Activated T-cell treated with anti-CD3 and anti-CD28 coated beads for 24 hours (primary cell): Measurements from ENCODE around the gene PRPF31.

Experiments used
- DNase-seq: peaks from one replicate; pipeline ENCODE4 v3.0.0-alpha.2; 2020; ENCODE audit warnings: low read depth

PRPF31 gene

DNA sequence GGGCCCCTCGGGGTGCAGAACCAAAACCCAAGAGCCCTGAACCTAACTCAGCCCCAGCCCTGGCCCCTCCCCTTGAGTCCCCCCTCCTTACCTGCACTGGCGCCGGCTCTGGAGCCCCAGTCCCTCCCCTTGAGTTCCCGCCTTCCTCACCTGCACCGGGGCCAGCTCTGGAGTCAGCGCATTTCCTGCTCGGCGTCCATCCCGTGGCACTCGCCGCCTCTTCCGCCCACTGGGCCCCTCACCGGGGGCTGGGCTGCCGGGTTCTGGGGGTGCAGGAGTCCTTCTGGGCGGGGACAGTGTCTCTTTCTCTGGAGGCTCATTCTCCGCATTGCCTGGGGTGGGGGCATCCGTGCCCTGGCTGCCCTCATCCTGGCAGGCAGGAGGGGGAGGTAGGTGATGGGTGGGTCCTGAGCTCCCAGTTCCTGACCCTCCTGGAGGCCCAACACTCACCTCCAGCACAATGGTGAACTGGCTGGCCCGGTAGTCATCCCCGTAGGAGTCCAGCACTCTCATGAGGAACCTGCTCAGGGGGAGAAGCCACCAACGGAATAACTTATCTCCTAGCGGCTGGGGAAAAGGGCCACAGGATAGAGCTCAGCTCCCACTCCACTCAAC, 7.6 kb upstream of the PRPF31 start:
- DNase-seq = no peak

- DNase-seq = no peak
These were observed 7.1 kb upstream of the PRPF31 start for GRCh38 chr19:54108496-54108895.

- no peak for DNase-seq
These were observed 5.9 kb upstream of the PRPF31 start for GRCh38 chr19:54109651-54110050.

- DNase-seq = no peak
These were observed 1.0 kb upstream of the PRPF31 start for GRCh38 chr19:54114340-54115108.

- no peak for DNase-seq
These were observed 5.7 kb downstream of the PRPF31 start for GRCh38 chr19:54121259-54121658.

GRCh38 chr19:54123682-54124081, 8.1 kb downstream of the PRPF31 start:
- DNase-seq = no peak

GRCh38 chr19:54124393-54124792, 8.8 kb downstream of the PRPF31 start:
- no peak for DNase-seq

GRCh38 chr19:54125713-54126112, 10.2 kb downstream of the PRPF31 start:
- DNase-seq = no peak

GRCh38 chr19:54127688-54128440, 12.3 kb downstream of the PRPF31 start:
- DNase-seq = no peak

DNA sequence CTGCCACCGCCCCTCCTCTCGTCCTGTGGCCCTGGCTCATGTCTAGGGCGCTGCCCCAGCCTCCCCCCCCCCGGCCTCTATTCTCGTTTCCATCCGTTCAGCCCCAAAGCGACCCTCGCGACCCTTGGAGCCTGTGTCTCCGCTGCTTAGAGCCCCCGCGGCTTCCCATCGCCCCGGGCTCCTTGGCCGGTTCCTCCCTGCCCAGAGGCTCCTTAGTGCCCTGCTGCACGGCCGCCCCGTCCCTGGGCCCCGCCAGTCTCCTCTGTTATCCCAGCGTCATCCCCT, 12.8 kb downstream of the PRPF31 start:
- DNase-seq = no peak

- DNase-seq = no peak
These were observed 13.5 kb downstream of the PRPF31 start for GRCh38 chr19:54128796-54129616.

DNA sequence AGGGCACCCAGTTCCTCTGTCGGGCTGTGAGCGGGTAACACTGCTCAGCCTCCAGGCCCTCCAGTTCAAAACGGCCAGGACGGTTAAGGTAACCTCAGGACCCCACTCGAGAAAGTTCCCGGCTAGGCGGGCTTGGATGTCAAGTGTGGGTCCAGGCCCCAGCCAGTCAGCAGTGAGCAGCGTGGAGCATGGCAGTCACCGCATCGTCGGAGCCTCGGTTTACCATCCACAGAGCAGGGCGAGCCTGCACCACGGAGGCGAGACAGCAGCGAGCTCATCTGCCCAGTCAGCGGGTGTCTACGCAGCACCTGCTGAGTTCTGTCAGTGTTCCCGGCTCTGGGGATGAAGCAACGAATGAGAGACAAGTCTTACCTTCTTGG, 14.1 kb downstream of the PRPF31 start:
- no peak for DNase-seq

GRCh38 chr19:54133312-54133956, 17.9 kb downstream of the PRPF31 start:
- no peak for DNase-seq

DNA sequence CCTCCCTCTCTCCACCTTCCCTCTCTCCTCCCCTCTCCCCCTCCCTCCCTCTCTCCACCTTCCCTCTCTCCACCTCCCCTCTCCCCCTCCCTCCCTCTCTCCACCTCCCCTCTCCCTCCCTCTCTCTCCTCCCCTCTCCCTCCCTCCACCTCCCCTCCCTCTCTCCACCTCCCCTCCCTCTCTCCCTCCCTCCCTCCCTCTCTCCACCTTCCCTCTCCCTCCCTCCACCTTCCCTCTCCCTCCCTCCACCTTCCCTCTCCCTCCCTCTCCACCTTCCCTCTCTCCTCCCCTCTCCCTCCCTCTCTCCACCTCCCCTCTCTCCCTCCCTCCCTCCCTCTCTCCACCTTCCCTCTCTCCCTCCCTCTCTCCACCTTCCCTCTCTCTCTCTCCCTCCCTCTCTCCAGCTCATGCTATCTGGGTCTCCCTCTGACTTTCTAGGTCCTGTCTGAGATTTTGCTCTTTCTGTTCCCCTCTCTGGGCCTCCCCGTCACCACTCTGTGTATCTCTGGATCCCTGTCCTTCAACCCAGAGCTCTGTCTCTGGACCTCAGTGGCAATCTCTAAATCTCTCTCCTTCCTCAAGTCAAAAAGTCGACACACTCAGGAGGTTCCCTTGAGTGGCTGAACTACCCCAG, 18.5 kb downstream of the PRPF31 start:
- DNase-seq = no peak

DNA sequence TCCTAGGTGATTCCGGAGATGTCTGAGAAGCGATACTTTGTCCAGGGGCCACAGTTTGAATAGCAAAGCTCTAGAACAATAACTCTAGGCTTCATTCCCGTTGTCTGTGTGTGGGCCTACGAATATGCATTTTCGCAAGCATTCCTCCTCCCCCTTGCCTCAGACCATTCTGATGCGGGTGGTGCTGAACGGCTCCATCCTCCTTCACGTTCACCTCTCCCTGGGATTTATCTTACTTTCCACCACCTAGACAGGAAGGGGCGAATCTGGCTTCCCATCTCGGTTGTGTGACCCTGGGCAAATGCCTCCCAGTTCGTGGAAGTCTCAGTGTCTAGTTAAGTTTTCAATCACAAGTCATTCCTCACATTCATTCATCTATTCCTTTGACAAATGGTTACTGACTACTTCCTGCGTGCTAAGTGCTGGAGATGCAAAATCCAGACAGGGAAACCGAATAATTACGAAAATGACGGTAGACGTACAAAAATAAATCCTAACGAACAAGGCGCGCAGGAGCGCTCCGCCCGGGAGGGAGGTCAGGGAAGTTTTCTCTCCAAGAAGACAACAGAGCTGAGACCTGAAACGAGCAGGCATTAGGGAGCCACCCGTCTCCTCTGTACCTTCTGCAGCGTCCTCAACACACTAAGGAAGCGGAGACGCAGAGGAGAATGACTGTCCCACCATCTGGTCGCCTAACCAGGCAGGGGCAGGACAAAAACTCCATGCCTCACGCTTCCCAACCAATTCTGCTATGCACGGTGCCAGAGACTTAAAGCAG, 20.7 kb downstream of the PRPF31 start:
- DNase-seq = no peak

DNA sequence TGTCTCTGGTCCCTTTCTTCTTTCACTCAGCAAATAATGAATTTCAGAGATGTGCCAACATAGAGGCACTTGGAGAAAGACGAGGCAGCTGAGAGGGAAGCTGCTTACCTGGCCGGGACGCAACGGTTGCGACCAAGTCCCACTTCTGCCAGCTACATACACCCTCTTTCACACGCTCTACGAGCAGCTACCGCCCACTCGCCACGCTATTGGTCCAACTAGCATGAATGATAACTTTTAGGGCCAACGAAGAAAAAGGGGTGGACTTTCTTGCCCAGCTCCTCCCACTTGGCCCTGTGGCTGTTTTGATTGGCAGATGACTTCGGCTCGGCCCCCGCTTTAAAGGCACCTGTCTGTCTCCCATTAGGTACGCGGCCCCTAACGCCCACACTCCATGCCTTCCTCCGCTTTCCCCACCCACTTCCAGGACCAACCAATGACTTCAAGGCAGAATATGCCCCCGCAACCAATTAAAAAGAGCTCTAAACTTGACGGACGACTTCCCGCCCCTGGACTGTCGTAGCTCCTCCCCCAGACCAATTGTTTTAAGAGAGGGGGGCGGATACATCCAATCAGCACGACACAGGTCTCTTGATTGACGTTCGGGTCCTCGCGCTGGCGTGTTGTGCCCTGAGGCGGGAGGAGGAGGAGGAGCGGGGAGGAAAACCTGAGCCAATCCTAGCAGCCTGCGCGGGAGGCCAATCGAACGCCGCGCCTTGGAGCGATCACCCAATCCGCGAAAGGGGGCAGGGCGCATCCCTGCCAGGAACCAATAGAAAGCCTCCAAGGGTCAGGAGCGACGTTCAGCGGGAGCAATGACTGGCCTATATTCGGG, 21.5 kb downstream of the PRPF31 start:
- DNase-seq = peak; percentile 98

GRCh38 chr19:54137699-54138488, 22.3 kb downstream of the PRPF31 start, which contains the start of gene CNOT3:
Gene CNOT3 (plus strand): TSS chr19:54137762. CDS start chr19:54142979, 5,217 bp downstream.
- no peak for DNase-seq

GRCh38 chr19:54138489-54139256, 23.1 kb downstream of the PRPF31 start:
- DNase-seq = no peak
